Natural killer cell (primary cell): ENCODE data around the gene ADIPOR2. TPM values are rescaled to one million over a fixed set of nuclear protein-coding genes. Genes with fewer than 3 reads are reported as not detected.

ENCODE experiments used
- ATAC-seq, 3 donors: fragments of 150-1000 bp in 2 of 3; fragments of 200-7000 bp in 1 of 3; cut with Tn5 transposase; 1 replicate in 1 of 3; 2 replicates in 2 of 3; pipeline ENCODE4 v1.10.0; 2021; ENCODE audit warnings: mild to moderate bottlenecking in 2 of 3, moderate library complexity in 2 of 3
- DNase-seq, 2 donors: peaks; one replicate each; pipeline versions ENCODE4 v3.0.0 to v3.0.0-alpha.2; 2013 to 2021; ENCODE audit warnings: mixed read lengths in 1 of 2
- H3K27ac ChIP-seq: one replicate; pipeline ENCODE4 v1.5.1; 2013; ENCODE audit warnings: mild to moderate bottlenecking, low read length
- H3K27me3 ChIP-seq: one replicate; pipeline ENCODE4 v1.6.1; 2013; ENCODE audit warnings: low read length; ENCODE audit not compliant: control insufficient read depth, insufficient read depth
- H3K36me3 ChIP-seq: one replicate; pipeline ENCODE4 v1.6.1; 2013; ENCODE audit warnings: low read length; ENCODE audit not compliant: control insufficient read depth, insufficient read depth
- H3K4me1 ChIP-seq: one replicate; pipeline ENCODE4 v1.6.1; 2013; ENCODE audit warnings: low read length; ENCODE audit not compliant: control insufficient read depth, insufficient read depth
- H3K4me3 ChIP-seq: one replicate; pipeline ENCODE4 v1.5.1; 2013; ENCODE audit warnings: low read length
- H3K9me3 ChIP-seq: one replicate; pipeline ENCODE4 v1.6.1; 2013; ENCODE audit warnings: low read length; ENCODE audit not compliant: control insufficient read depth, insufficient read depth
- H3K27ac Mint-ChIP-seq, 2 donors: one replicate each; pipeline ENCODE4 v1.8.0; 2022; ENCODE audit warnings: mild to moderate bottlenecking in 2 of 2, mixed read lengths in 2 of 2, moderate library complexity in 1 of 2
- H3K27me3 Mint-ChIP-seq, 2 donors: one replicate each; pipeline ENCODE4 v1.8.0; 2022; ENCODE audit warnings: low read depth in 2 of 2, mixed read lengths in 2 of 2
- H3K36me3 Mint-ChIP-seq: one replicate; pipeline ENCODE4 v1.8.0; 2022; ENCODE audit warnings: mixed read lengths
- H3K4me1 Mint-ChIP-seq, 2 donors: one replicate each; pipeline ENCODE4 v1.8.0; 2022; ENCODE audit warnings: mixed read lengths in 2 of 2
- H3K4me3 Mint-ChIP-seq: one replicate; pipeline ENCODE4 v1.8.0; 2022; ENCODE audit warnings: mild to moderate bottlenecking, moderate library complexity, mixed read lengths
- H3K9me3 Mint-ChIP-seq, 2 donors: one replicate each; pipeline ENCODE4 v1.8.0; 2022; ENCODE audit warnings: mixed read lengths in 2 of 2
- WGBS: methylation state at CpG from one replicate; pipeline ENCODE4 v1.1.7; 2013; ENCODE audit warnings: missing lambda C conversion rate; ENCODE audit not compliant: insufficient coverage; 5-methylcytosine and 5-hydroxymethylcytosine counted together
- intact Hi-C: fragments of 100-400 bp; cut with micrococcal nuclease; formaldehyde crosslinking; loops from one replicate; pipeline ENCODE4 v1.14.2; 2022
- total RNA-seq, 4 donors: library from RNA; stranded (reverse); fragments of 120-200 nt in 1 of 4; gene quantifications; one replicate each; pipeline versions ENCODE4 v1.2.3 to v1.2.4, GENCODE V29; 2013 to 2022
- TF ChIP-seq, protein P1 (sequence below): fragments of 200-600 bp; IDR thresholded peaks from one replicate; pipeline ENCODE4 v1.8.0; 2022; ENCODE audit warnings: antibody characterized with exemption

ADIPOR2 gene
- total RNA-seq, 3 donors from 2014 or later (not counting 1 experiment from before 2014, with no cell fraction given) = 38.6 to 48.3 (median 44.0) TPM

DNA sequence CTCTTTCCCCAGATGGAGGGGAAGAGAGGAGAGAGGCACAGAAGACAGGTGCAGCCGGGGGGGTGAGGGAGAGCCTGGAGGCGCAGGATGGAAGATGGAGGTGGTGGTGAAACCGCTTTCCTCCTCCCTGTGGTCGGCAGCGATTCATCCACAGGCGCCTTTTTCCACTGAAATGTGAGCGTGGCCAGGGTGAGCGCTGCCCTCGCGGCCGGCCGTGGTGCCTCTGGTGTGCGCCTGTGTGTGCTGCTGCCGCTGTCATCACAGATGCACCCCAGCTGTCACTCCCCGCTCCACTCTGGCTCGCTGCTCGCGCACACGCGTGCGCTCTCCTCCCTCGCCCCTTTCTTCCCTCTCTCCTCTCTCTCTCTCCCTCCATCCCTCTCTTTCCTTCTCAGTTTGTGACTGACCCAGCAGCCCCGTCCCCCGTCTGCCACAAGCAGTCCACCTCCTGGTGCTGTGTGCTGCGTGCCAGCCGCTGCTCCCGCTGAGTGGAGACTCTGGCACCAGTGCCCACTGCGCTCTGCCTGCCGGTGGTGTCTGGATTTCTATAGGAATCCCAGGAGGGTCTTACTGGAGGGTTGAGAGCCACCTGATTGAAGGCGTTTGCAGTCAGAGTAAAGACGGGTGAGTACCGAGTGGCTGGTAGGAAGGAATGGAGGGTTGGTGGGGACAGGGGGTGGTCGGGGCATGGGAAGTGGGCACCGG is 129.5 kb downstream of the ADIPOR2 start, which contains the start of gene LRTM2:
TSS of gene LRTM2 (plus strand) at position 375 of the 705 bp plus-strand sequence. CDS start 7,584 bp downstream, outside the sequence.
- ATAC-seq = no peak
- Mint-ChIP-seq H3K4me1 (peaks cover 0 to 13% of the 10 kb centered on the region in 2 donors), H3K4me3 (no peak within 1 kb of the TSS)

DNA sequence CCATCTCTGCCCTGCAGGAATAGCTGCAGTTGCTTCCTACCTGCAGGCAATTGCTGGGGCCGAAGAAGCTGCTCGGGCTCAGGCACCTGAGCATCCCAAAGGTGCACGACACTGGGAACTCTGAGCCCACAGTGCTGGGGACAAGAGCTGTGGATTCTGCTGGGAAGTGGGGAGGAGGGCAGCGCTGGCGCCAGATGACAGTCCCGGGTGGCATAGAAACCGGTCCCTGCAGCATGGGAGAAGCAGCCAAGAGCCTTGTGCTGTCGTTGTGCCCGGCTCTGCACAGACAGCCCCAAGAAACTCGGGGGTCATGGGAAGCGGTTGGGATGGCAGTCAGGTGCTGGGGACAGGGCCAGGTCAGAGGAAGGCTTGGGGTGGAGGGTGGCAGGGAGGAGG is 130.0 kb downstream of the ADIPOR2 start:
- intact Hi-C loops = no loop called here
- 75% methylated on average over 11 of the region's 11 CpGs for WGBS
- no peak overlapping the region for H3K27ac Mint-ChIP-seq

More for the DNA sequence above, 129.5 kb downstream of the ADIPOR2 start, which contains the start of gene LRTM2:
- intact Hi-C loops = no loop called here
- Histone ChIP-seq H3K4me3 (no peak within 1 kb of the TSS), H3K9me3 (no peaks in the 10 kb centered on the region), H3K27me3 (peaks cover 9% of the 10 kb centered on the region), H3K36me3 (no peaks in the 10 kb centered on the region), H3K27ac (no peak within 1 kb of the TSS), H3K4me1 (no peaks in the 10 kb centered on the region)
- Mint-ChIP-seq H3K9me3 (no peaks in the 10 kb centered on the region), H3K27me3 (peaks cover 21 to 31% of the 10 kb centered on the region in 2 donors), H3K36me3 (no peaks in the 10 kb centered on the region), H3K27ac (no peak within 1 kb of the TSS)
- TF ChIP-seq, protein P1, sequence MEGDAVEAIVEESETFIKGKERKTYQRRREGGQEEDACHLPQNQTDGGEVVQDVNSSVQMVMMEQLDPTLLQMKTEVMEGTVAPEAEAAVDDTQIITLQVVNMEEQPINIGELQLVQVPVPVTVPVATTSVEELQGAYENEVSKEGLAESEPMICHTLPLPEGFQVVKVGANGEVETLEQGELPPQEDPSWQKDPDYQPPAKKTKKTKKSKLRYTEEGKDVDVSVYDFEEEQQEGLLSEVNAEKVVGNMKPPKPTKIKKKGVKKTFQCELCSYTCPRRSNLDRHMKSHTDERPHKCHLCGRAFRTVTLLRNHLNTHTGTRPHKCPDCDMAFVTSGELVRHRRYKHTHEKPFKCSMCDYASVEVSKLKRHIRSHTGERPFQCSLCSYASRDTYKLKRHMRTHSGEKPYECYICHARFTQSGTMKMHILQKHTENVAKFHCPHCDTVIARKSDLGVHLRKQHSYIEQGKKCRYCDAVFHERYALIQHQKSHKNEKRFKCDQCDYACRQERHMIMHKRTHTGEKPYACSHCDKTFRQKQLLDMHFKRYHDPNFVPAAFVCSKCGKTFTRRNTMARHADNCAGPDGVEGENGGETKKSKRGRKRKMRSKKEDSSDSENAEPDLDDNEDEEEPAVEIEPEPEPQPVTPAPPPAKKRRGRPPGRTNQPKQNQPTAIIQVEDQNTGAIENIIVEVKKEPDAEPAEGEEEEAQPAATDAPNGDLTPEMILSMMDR = no peak
- 16% methylated on average over 34 of the region's 34 CpGs for WGBS
- DNase-seq = no peak

GRCh38 chr12:1821805-1822204 is 130.9 kb downstream of the ADIPOR2 start:
- no peak for DNase-seq

More for the DNA sequence above, 130.0 kb downstream of the ADIPOR2 start:
- TF ChIP-seq, protein P1 = no peak
- no peaks in the 10 kb centered on the region for H3K36me3 ChIP-seq
- H3K27me3 ChIP-seq = peaks cover 9% of the 10 kb centered on the region
- no peak overlapping the region for H3K27ac ChIP-seq
- Mint-ChIP-seq H3K4me3 (no peak overlapping the region), H3K36me3 (no peaks in the 10 kb centered on the region), H3K4me1 (peaks cover 0 to 13% of the 10 kb centered on the region in 2 donors), H3K9me3 (no peaks in the 10 kb centered on the region), H3K27me3 (peaks cover 21 to 31% of the 10 kb centered on the region in 2 donors)
- H3K4me1 ChIP-seq = no peaks in the 10 kb centered on the region
- no peaks in the 10 kb centered on the region for H3K9me3 ChIP-seq
- DNase-seq (no peak), ATAC-seq (no peak)
- H3K4me3 ChIP-seq = no peak overlapping the region

More at GRCh38 chr12:1821805-1822204, 130.9 kb downstream of the ADIPOR2 start:
- Histone ChIP-seq H3K4me1 (no peaks in the 10 kb centered on the region), H3K27me3 (peaks cover 9% of the 10 kb centered on the region), H3K9me3 (no peaks in the 10 kb centered on the region), H3K27ac (no peak overlapping the region), H3K36me3 (no peaks in the 10 kb centered on the region), H3K4me3 (no peak overlapping the region)
- Mint-ChIP-seq H3K27ac (no peak overlapping the region), H3K4me3 (no peak overlapping the region), H3K36me3 (no peaks in the 10 kb centered on the region), H3K9me3 (no peaks in the 10 kb centered on the region), H3K4me1 (peaks cover 0 to 13% of the 10 kb centered on the region in 2 donors), H3K27me3 (peaks cover 21 to 31% of the 10 kb centered on the region in 2 donors)
- ATAC-seq = no peak
- TF ChIP-seq, protein P1 = no peak
- WGBS = 59% methylated on average over 9 of the region's 12 CpGs
- intact Hi-C loops = no loop called here
